Measurements from ENCODE around the gene FAM180A. TPM values are rescaled to one million over a fixed set of nuclear protein-coding genes. Genes with fewer than 3 reads are reported as not detected.
A peak's percentile ranks its signal among the peaks of the same experiment; 100 is the strongest.
"Not testable (repeated sequence)": the region's sequence is repeated elsewhere in the genome, so short reads cannot be mapped to it uniquely, and the experiment has no call there.

FAM180A gene
- total and polyA plus RNA-seq, 8 donors: 0.08 to 5.8 (median 1.4) TPM; not detected in 4

DNA sequence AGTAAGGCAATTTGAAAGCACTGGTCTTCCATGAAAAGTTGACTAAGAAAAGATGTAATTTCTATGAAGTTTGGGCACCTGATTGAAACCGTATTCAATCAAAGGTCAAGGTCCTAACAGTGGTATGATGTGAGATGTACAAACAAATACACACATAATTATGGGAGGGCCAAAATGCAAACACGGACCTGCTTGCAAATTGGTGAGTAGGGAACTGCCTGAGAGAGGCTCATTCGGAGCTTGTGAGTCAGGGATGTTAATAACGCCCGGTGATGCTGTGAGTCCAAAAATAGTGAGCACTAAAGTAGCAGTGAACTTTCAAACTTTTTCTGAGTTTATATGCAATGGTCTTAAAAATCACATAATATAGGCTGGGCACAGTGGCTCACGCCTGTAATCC is 34.2 kb upstream of the FAM180A start:
- H3K27ac ChIP-seq: no peak overlapping the region
- WGBS, 5 donors: 79 to 91% (median 87%) methylated on average over 6 of the region's 6 CpGs
- no peak for DNase-seq
- TF ChIP-seq, protein P1, sequence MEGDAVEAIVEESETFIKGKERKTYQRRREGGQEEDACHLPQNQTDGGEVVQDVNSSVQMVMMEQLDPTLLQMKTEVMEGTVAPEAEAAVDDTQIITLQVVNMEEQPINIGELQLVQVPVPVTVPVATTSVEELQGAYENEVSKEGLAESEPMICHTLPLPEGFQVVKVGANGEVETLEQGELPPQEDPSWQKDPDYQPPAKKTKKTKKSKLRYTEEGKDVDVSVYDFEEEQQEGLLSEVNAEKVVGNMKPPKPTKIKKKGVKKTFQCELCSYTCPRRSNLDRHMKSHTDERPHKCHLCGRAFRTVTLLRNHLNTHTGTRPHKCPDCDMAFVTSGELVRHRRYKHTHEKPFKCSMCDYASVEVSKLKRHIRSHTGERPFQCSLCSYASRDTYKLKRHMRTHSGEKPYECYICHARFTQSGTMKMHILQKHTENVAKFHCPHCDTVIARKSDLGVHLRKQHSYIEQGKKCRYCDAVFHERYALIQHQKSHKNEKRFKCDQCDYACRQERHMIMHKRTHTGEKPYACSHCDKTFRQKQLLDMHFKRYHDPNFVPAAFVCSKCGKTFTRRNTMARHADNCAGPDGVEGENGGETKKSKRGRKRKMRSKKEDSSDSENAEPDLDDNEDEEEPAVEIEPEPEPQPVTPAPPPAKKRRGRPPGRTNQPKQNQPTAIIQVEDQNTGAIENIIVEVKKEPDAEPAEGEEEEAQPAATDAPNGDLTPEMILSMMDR (IDR thresholded peaks at IDR 0.05): no peak
- no peak for TF ChIP-seq EP300 (IDR thresholded peaks at IDR 0.05)
- no peak for TF ChIP-seq POLR2AphosphoS5 (IDR thresholded peaks at IDR 0.05)
- no peak for TF ChIP-seq POLR2A (IDR thresholded peaks at IDR 0.05)
- H3K4me1 ChIP-seq: no peaks in the 10 kb centered on the region
- intact Hi-C loops (cut with DNase I; ENCODE audit: low total_unique reads): no loop called here
- H3K9me3 ChIP-seq: peaks cover 0 to 6% (median 5%) of the 10 kb centered on the region in 4 donors
- no peaks in the 10 kb centered on the region for H3K27me3 ChIP-seq
- H3K36me3 ChIP-seq: no peaks in the 10 kb centered on the region
- H3K4me3 ChIP-seq: no peak overlapping the region

DNA sequence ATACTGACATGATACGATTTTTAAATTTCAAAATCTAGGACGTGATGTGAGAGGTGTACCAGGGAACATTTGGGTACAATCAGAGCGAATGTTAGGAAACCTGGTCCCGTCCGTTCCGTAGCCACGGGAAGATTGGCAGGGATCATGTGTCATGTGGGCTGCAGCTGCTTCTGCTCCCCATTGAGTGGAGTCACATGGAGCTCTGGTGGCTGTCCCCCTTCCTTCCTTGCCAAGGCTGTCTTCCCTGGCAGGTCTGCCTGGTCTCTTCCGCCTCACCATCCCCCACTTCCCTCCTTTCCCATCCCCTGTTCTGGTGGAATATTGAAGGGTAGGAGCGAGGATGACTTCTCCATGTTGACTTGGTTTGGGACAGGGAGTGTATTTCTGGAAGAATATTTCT is 33.8 kb upstream of the FAM180A start:
- Histone ChIP-seq H3K4me1 (no peaks in the 10 kb centered on the region), H3K9me3 (peaks cover 0 to 10% (median 6%) of the 10 kb centered on the region in 4 donors), H3K36me3 (no peaks in the 10 kb centered on the region), H3K27me3 (no peaks in the 10 kb centered on the region), H3K27ac (no peak overlapping the region), H3K4me3 (no peak overlapping the region)
- intact Hi-C loops (cut with DNase I; ENCODE audit: low total_unique reads): no loop called here
- no peak for TF ChIP-seq POLR2AphosphoS5 (IDR thresholded peaks at IDR 0.05)
- TF ChIP-seq, protein P1 (IDR thresholded peaks at IDR 0.05): no peak
- no peak for TF ChIP-seq POLR2A (IDR thresholded peaks at IDR 0.05)
- TF ChIP-seq EP300 (IDR thresholded peaks at IDR 0.05): no peak
- no peak for DNase-seq
- WGBS, 5 donors: 80 to 92% (median 88%) methylated on average over 9 of the region's 9 CpGs

DNA sequence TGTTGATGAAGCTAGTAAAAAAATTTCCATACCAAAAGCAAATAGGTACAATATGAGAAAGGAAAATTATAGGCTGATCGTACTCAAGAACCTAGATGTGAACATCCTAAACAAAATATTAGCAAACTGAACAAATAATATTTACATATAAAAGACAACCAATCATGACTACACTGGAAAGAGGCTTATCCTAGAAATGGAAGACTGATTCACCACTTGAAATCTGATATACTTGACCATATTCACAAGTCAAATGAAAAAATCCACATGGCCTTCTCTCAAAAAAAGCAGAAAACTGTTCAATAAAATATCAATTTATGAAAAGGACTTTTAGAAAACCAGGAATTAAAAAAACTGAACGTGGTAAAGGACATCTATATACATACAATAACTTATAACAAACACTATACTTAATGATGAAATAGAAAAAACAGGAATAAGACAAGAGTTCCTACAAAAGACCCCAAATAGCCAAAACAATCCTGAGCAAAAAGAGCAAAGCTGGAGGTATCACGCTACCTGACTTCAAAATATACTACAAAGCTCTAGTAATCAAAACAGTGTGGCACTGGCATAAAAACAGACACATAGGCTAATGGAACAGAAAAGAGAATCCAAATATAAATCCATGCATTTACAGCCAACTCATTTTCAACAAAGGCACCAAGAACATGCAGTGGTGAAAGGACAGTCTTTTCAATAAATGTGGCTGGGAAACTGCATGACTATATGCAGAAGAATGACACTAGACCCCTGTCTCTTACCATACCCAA is 29.2 kb upstream of the FAM180A start:
- WGBS, 5 donors: 84 to 91% (median 86%) methylated on average over 3 of the region's 3 CpGs
- Histone ChIP-seq H3K4me3 (no peak overlapping the region), H3K4me1 (peaks cover 9 to 27% (median 15%) of the 10 kb centered on the region in 4 donors), H3K9me3 (peaks cover 0 to 10% (median 6%) of the 10 kb centered on the region in 4 donors), H3K27me3 (no peaks in the 10 kb centered on the region), H3K27ac (no peak overlapping the region), H3K36me3 (no peaks in the 10 kb centered on the region)
- TF ChIP-seq EP300 (IDR thresholded peaks at IDR 0.05): no peak
- TF ChIP-seq, protein P1 (IDR thresholded peaks at IDR 0.05): no peak
- TF ChIP-seq POLR2A (IDR thresholded peaks at IDR 0.05): no peak
- no peak for TF ChIP-seq POLR2AphosphoS5 (IDR thresholded peaks at IDR 0.05)
- intact Hi-C loops (cut with DNase I; ENCODE audit: low total_unique reads): no loop called here
- DNase-seq: no peak

DNA sequence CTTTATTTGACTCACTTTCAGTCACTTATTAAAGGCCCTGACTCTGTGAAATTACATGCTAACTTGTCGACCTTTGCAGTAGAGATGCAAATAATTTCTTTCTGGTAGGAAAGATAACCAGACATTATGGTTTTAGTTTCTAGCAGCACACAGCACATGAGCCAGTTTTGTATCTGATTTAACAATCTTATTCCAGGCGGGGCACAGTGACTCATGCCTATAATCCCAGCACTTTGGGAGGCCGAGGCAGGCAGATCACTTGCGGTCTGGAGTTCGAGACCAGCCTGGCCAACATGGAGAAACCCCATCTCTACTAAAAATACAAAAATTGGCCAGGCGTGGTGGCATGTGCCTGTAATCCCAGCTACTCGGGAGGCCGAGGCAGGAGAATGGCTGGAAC is 27.3 kb upstream of the FAM180A start:
- H3K27me3 ChIP-seq; DNase-seq; intact Hi-C loops (cut with DNase I; ENCODE audit: low total_unique reads); H3K36me3 ChIP-seq; H3K4me3 ChIP-seq: not testable (repeated sequence)
- WGBS, 5 donors: 88 to 91% (median 88%) methylated on average over 8 of the region's 8 CpGs
- H3K4me1 ChIP-seq: peaks cover 9 to 27% (median 15%) of the 10 kb centered on the region in 4 donors
- H3K9me3 ChIP-seq: peaks cover 0 to 10% (median 6%) of the 10 kb centered on the region in 4 donors
- H3K27ac ChIP-seq: peak overlapping the region in 1 of 5 donors; percentile 57

DNA sequence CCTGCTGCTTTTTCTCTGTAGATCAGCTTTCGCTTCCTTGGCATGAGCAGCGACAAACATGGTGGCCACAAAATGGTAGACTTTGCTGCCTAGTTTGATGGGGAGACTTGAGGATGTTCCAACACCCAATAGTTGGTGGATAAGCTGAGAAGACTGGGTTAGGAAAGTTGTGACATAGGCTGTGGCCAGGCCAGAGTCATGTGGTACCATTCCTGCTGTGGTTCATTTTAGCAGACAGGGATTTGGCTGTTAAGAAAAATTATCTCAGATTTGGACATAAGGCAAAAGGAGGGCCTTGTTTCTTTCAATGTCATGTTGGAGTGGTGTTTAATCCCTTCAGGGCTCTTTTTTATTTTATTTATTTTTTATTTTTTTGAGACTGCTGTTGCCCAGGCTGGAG is 26.6 kb upstream of the FAM180A start:
- intact Hi-C loops (cut with DNase I; ENCODE audit: low total_unique reads): no loop called here
- Histone ChIP-seq H3K27ac (peak overlapping the region in 1 of 5 donors; percentile 57), H3K4me1 (peaks cover 9 to 27% (median 15%) of the 10 kb centered on the region in 4 donors), H3K9me3 (peaks cover 0 to 10% (median 6%) of the 10 kb centered on the region in 4 donors), H3K27me3 (no peaks in the 10 kb centered on the region), H3K36me3 (no peaks in the 10 kb centered on the region), H3K4me3 (no peak overlapping the region)
- 94 to 100% (median 99%) methylated on average over 2 of the region's 2 CpGs for WGBS, 5 donors
- TF ChIP-seq POLR2A (IDR thresholded peaks at IDR 0.05) (no peak), POLR2AphosphoS5 (IDR thresholded peaks at IDR 0.05) (peak in 1 of 3 donors; percentile 6)
- no peak for DNase-seq

Data from stomach (tissue), 9 donors.